Measurements from ENCODE around the gene MGAT4A.

- TF ChIP-seq USF1 (IDR thresholded peaks at IDR 0.05) (no peak), RAD21 (IDR thresholded peaks at IDR 0.05; ENCODE audit: low read depth) (no peak), CEBPB (IDR thresholded peaks at IDR 0.05) (no peak), TAF1 (IDR thresholded peaks at IDR 0.05; ENCODE audit: low read depth) (no peak), ZBTB7A (IDR thresholded peaks at IDR 0.05; ENCODE audit: low read depth) (no peak), EP300 (IDR thresholded peaks at IDR 0.05; ENCODE audit: borderline replicate concordance) (no peak), YY1 (IDR thresholded peaks at IDR 0.05; ENCODE audit: low read depth) (no peak)
- TF ChIP-seq, protein P1, sequence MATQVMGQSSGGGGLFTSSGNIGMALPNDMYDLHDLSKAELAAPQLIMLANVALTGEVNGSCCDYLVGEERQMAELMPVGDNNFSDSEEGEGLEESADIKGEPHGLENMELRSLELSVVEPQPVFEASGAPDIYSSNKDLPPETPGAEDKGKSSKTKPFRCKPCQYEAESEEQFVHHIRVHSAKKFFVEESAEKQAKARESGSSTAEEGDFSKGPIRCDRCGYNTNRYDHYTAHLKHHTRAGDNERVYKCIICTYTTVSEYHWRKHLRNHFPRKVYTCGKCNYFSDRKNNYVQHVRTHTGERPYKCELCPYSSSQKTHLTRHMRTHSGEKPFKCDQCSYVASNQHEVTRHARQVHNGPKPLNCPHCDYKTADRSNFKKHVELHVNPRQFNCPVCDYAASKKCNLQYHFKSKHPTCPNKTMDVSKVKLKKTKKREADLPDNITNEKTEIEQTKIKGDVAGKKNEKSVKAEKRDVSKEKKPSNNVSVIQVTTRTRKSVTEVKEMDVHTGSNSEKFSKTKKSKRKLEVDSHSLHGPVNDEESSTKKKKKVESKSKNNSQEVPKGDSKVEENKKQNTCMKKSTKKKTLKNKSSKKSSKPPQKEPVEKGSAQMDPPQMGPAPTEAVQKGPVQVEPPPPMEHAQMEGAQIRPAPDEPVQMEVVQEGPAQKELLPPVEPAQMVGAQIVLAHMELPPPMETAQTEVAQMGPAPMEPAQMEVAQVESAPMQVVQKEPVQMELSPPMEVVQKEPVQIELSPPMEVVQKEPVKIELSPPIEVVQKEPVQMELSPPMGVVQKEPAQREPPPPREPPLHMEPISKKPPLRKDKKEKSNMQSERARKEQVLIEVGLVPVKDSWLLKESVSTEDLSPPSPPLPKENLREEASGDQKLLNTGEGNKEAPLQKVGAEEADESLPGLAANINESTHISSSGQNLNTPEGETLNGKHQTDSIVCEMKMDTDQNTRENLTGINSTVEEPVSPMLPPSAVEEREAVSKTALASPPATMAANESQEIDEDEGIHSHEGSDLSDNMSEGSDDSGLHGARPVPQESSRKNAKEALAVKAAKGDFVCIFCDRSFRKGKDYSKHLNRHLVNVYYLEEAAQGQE (IDR thresholded peaks at IDR 0.05; ENCODE audit: low read depth), result no peak
These were observed 142.0 kb downstream of the MGAT4A start for GRCh38 chr2:98588880-98589431.
